Suprapubic skin (tissue), 4 donors: ENCODE results near the gene NBAS.

ENCODE experiments used
- CTCF ChIP-seq, 2 donors: fragments of 200-600 bp in 1 of 2; fragments of 450-650 bp in 1 of 2; sonication (generic) in 1 of 2; IDR thresholded peaks; one replicate each; pipeline ENCODE4 v1.5.1; 2016 to 2019; ENCODE audit warnings: antibody characterized with exemption in 2 of 2, mild to moderate bottlenecking in 1 of 2, moderate library complexity in 1 of 2
- EP300 ChIP-seq: sonication (generic); formaldehyde crosslinking; IDR thresholded peaks from one replicate; pipeline ENCODE4 v1.6.1; 2017; ENCODE audit warnings: antibody characterized with exemption
- POLR2A ChIP-seq, 2 donors: fragments of 450-650 bp; IDR thresholded peaks; one replicate each; pipeline ENCODE4 v1.6.1; 2017; ENCODE audit warnings: antibody characterized with exemption in 2 of 2, mild to moderate bottlenecking in 2 of 2, moderate library complexity in 2 of 2
- POLR2AphosphoS5 ChIP-seq, 3 donors: sonication (generic); formaldehyde crosslinking; IDR thresholded peaks; one replicate each; pipeline ENCODE4 v1.6.1; 2017; ENCODE audit warnings: antibody characterized with exemption in 3 of 3

GRCh38 chr2:15162620-15163019 is 398.5 kb downstream of the NBAS start:
- TF ChIP-seq POLR2AphosphoS5 (IDR thresholded peaks at IDR 0.05), result no peak
- TF ChIP-seq CTCF (IDR thresholded peaks at IDR 0.05), result no peak
- TF ChIP-seq EP300, result no peak
- TF ChIP-seq POLR2A (IDR thresholded peaks at IDR 0.05), result no peak
